ENCODE data around the gene MIEF2.

MIEF2 gene

GRCh38 chr17:18280249-18280648 lies 19.8 kb downstream of the MIEF2 start:
- no peak for TF ChIP-seq SIN3A (IDR thresholded peaks at IDR 0.05; ENCODE audit: borderline replicate concordance, insufficient read depth, low read length)
- no peak for TF ChIP-seq REST (IDR thresholded peaks at IDR 0.05; ENCODE audit: insufficient read depth in 1 of 2, low read depth in 2 of 2, low read length in 2 of 2)
- no peak for TF ChIP-seq POLR2AphosphoS5 (IDR thresholded peaks at IDR 0.05; ENCODE audit: low read depth, low read length)
- TF ChIP-seq FOXP2 (optimal IDR thresholded peaks at IDR 0.05; ENCODE audit: borderline replicate concordance, extremely low read depth, extremely low read length, insufficient read depth): no peak
- no peak for TF ChIP-seq TAF1 (IDR thresholded peaks at IDR 0.05; ENCODE audit: borderline replicate concordance, insufficient read depth, low read length)

- TF ChIP-seq TAF1 (IDR thresholded peaks at IDR 0.05; ENCODE audit: borderline replicate concordance, insufficient read depth, low read length) (no peak), FOXP2 (optimal IDR thresholded peaks at IDR 0.05; ENCODE audit: borderline replicate concordance, extremely low read depth, extremely low read length, insufficient read depth) (no peak), SIN3A (IDR thresholded peaks at IDR 0.05; ENCODE audit: borderline replicate concordance, insufficient read depth, low read length) (no peak), REST (IDR thresholded peaks at IDR 0.05; ENCODE audit: insufficient read depth in 1 of 2, low read depth in 2 of 2, low read length in 2 of 2) (no peak), POLR2AphosphoS5 (IDR thresholded peaks at IDR 0.05; ENCODE audit: low read depth, low read length) (no peak)
Observed at GRCh38 chr17:18280766-18281371, 20.4 kb downstream of the MIEF2 start.

- TF ChIP-seq REST (IDR thresholded peaks at IDR 0.05; ENCODE audit: insufficient read depth in 1 of 2, low read depth in 2 of 2, low read length in 2 of 2) (no peak), FOXP2 (optimal IDR thresholded peaks at IDR 0.05; ENCODE audit: borderline replicate concordance, extremely low read depth, extremely low read length, insufficient read depth) (no peak), TAF1 (IDR thresholded peaks at IDR 0.05; ENCODE audit: borderline replicate concordance, insufficient read depth, low read length) (no peak), SIN3A (IDR thresholded peaks at IDR 0.05; ENCODE audit: borderline replicate concordance, insufficient read depth, low read length) (no peak), POLR2AphosphoS5 (IDR thresholded peaks at IDR 0.05; ENCODE audit: low read depth, low read length) (no peak)
Observed at GRCh38 chr17:18281788-18282187, 21.3 kb downstream of the MIEF2 start.

GRCh38 chr17:18285296-18285695 lies 24.8 kb downstream of the MIEF2 start:
- TF ChIP-seq POLR2AphosphoS5 (IDR thresholded peaks at IDR 0.05; ENCODE audit: low read depth, low read length): no peak
- no peak for TF ChIP-seq REST (IDR thresholded peaks at IDR 0.05; ENCODE audit: insufficient read depth in 1 of 2, low read depth in 2 of 2, low read length in 2 of 2)
- TF ChIP-seq SIN3A (IDR thresholded peaks at IDR 0.05; ENCODE audit: borderline replicate concordance, insufficient read depth, low read length): no peak
- no peak for TF ChIP-seq TAF1 (IDR thresholded peaks at IDR 0.05; ENCODE audit: borderline replicate concordance, insufficient read depth, low read length)
